Cardiac muscle cell (in vitro differentiated cells and primary cell): ENCODE data around the gene EFNA5. TPM values are rescaled to one million over a fixed set of nuclear protein-coding genes. Genes with fewer than 3 reads are reported as not detected.

Experiments used
- DNase-seq, 2 donors: peaks; one replicate each; pipeline versions ENCODE4 v3.0.0 to v3.0.0-alpha.2; 2010 to 2017; ENCODE audit warnings: low read depth in 1 of 2, low spot score in 1 of 2
- H3K27ac ChIP-seq: fragments of 200-600 bp; sonication (generic); 2 replicates; pipeline ENCODE4 v1.5.1; 2016
- H3K27me3 ChIP-seq: fragments of 200-600 bp; sonication (generic); 2 replicates; pipeline ENCODE4 v1.6.0; 2016; ENCODE audit warnings: control low read depth
- H3K36me3 ChIP-seq: fragments of 200-600 bp; sonication (generic); 2 replicates; pipeline ENCODE4 v1.5.1; 2016; ENCODE audit warnings: control low read depth
- H3K4me1 ChIP-seq: fragments of 200-600 bp; sonication (generic); 2 replicates; pipeline ENCODE4 v1.8.1; 2017; ENCODE audit warnings: low read depth, mild to moderate bottlenecking, mixed run types
- H3K4me3 ChIP-seq: fragments of 200-600 bp; sonication (generic); 2 replicates; pipeline ENCODE4 v1.5.1; 2016; ENCODE audit warnings: mild to moderate bottlenecking
- H3K9me3 ChIP-seq: fragments of 200-600 bp; sonication (generic); 2 replicates; pipeline ENCODE4 v1.5.1; 2017; ENCODE audit warnings: low read depth, mild to moderate bottlenecking, control low read depth
- CTCF ChIP-seq: IDR thresholded peaks from 2 replicates; pipeline ENCODE4 v1.5.1; 2012; ENCODE audit warnings: low read depth, mild to moderate bottlenecking, low read length
- polyA plus RNA-seq: library from polyadenylated mRNA; unstranded; fragments of >200 nt; fragmentation: Nextera tagmentation; extraction: Ambion mirVana; gene quantifications from 2 replicates; pipeline ENCODE4 v1.2.1, GENCODE V29; 2016
- total RNA-seq: library from RNA; depleted of rRNA; stranded (reverse); fragments of >200 nt; gene quantifications from 2 replicates; pipeline ENCODE4 v1.2.3, GENCODE V29; 2016

Gene EFNA5
- total and polyA plus RNA-seq, 2 experiments from 2014 or later, result 4.5 to 12.0 TPM

GRCh38 chr5:107631805-107632362, 38.9 kb downstream of the EFNA5 start:
- no peak for DNase-seq

GRCh38 chr5:107630184-107630583, 40.6 kb downstream of the EFNA5 start:
- Histone ChIP-seq H3K27ac (no peak overlapping the region), H3K4me1 (no peaks in the 10 kb centered on the region), H3K36me3 (no peaks in the 10 kb centered on the region), H3K27me3 (no peaks in the 10 kb centered on the region), H3K4me3 (no peak overlapping the region), H3K9me3 (no peaks in the 10 kb centered on the region)
- DNase-seq, result no peak
- no peak for TF ChIP-seq CTCF

More at GRCh38 chr5:107631805-107632362, 38.9 kb downstream of the EFNA5 start:
- Histone ChIP-seq H3K36me3 (no peaks in the 10 kb centered on the region), H3K4me1 (no peaks in the 10 kb centered on the region), H3K9me3 (no peaks in the 10 kb centered on the region), H3K27ac (no peak overlapping the region), H3K27me3 (no peaks in the 10 kb centered on the region), H3K4me3 (no peak overlapping the region)
- TF ChIP-seq CTCF, result no peak

- Histone ChIP-seq H3K4me1 (peaks cover 3% of the 10 kb centered on the region), H3K36me3 (no peaks in the 10 kb centered on the region), H3K27ac (no peak overlapping the region), H3K27me3 (no peaks in the 10 kb centered on the region), H3K4me3 (no peak overlapping the region), H3K9me3 (no peaks in the 10 kb centered on the region)
- DNase-seq, result no peak
- TF ChIP-seq CTCF, result no peak
Observed at GRCh38 chr5:107624235-107624634, 46.5 kb downstream of the EFNA5 start.

- no peak overlapping the region for H3K27ac ChIP-seq
- H3K4me3 ChIP-seq, result no peak overlapping the region
- H3K36me3 ChIP-seq, result no peaks in the 10 kb centered on the region
- no peaks in the 10 kb centered on the region for H3K9me3 ChIP-seq
- no peaks in the 10 kb centered on the region for H3K27me3 ChIP-seq
- DNase-seq, result no peak
- TF ChIP-seq CTCF, result no peak
- peaks cover 9% of the 10 kb centered on the region for H3K4me1 ChIP-seq
Observed at GRCh38 chr5:107621089-107621488, 49.6 kb downstream of the EFNA5 start.

- Histone ChIP-seq H3K4me3 (no peak overlapping the region), H3K4me1 (peaks cover 9% of the 10 kb centered on the region), H3K36me3 (no peaks in the 10 kb centered on the region), H3K27ac (no peak overlapping the region), H3K27me3 (no peaks in the 10 kb centered on the region), H3K9me3 (no peaks in the 10 kb centered on the region)
- DNase-seq, result no peak
- TF ChIP-seq CTCF, result no peak
Observed at GRCh38 chr5:107619781-107620180, 51.0 kb downstream of the EFNA5 start.
